Stimulated activated CD8-positive, alpha-beta memory T cell treated with anti-CD3 and anti-CD28 coated beads, Interleukin-4, amount 100 ng/mL, for 4 hours (primary cell): ENCODE measurements around the gene CDK2.

Experiments used
- DNase-seq, 2 donors: peaks; one replicate each; pipeline ENCODE4 v3.0.0-alpha.2; 2020; ENCODE audit warnings: low read depth in 2 of 2, low spot score in 1 of 2

CDK2 gene

DNA sequence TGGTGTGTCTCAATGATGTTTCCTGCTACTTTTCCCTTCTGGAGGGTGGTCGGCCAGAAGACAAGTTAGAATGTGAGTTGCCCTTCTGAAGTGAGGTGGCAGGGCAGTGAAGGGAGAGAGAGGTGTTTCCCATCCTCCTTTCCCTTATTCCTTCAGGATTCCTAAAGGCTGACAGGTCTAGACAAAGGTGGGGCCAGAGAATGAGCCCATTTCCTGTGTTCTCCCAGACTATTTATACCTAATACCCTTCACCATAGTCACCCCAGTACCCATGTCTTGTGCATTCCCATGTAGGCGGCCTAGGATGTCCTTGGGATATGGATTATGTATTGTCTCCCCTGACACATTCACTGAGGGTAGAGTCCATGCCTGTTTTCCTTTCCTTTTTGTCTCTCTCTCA, 28.6 kb upstream of the CDK2 start:
- no peak for DNase-seq

GRCh38 chr12:55938826-55939501, 27.7 kb upstream of the CDK2 start:
- DNase-seq, result no peak

GRCh38 chr12:55940065-55940732, 26.4 kb upstream of the CDK2 start:
- peak; percentile 67 to 70 for DNase-seq

DNA sequence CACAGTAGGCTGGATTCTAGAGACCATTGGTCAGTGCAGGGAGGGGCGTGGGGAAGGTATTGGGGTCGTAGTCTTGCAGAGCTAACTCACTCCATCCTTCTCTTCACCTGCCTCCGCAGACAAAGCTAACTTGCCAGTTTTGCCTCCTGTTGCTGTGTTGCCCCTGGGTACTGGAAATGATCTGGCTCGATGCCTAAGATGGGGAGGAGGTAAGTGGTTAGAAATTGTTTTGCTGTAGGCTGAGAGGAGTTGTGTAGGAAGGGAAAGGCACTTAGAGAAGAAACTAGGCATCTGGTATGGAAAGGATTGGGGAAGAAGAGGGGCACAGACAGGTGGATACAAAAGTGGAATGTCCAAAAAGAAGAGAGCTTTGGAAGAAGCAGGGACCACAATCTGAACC, 24.6 kb upstream of the CDK2 start:
- DNase-seq, result no peak

DNA sequence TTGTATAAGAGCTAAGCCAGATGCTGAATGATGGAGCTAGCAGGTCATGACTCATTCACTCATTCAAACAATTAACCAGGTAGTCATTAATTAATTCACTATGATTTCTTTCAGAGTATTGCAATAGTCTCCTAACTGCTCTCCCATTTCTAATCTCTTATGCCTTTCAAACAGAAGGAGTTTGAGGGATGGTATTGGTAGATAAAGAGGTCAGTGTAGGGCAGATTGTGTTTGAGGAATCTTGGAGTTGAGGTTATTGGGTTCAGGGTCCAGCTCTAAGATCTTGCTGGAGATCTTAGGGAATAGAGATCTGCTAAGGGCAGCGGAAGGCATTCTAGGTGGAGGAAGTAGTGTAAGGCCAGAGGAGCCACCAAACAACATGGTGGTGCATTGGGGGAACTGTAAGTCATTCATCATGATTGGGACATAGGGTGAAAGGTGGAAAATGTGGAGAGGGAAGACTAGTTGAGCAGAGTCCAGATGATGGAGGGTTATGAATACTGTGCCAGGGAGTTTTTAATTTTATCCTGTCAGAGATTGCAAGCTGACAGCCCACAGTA, 24.0 kb upstream of the CDK2 start:
- no peak for DNase-seq

- DNase-seq, result no peak
These were observed 20.1 kb upstream of the CDK2 start for GRCh38 chr12:55946553-55946952.

DNA sequence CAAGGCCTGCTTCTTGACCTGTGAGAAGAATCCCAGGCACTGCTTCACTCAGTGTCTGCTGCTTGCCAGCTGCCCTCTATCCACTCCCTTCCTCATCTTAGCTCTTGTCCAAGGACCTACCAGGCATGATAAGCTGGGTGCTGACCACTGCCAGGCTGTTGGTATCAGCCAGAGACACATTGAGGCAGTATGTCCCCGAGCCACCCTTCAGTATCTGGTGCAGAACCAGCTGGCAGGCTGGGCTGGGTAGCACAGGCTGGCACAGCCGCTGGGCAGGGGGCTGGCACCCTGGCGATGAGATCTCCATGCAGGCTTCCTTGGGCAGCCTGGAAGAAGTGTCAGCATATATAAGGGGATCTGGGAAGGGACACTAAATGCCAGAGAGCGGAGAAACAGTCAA, 11.3 kb upstream of the CDK2 start:
- DNase-seq, result no peak

DNA sequence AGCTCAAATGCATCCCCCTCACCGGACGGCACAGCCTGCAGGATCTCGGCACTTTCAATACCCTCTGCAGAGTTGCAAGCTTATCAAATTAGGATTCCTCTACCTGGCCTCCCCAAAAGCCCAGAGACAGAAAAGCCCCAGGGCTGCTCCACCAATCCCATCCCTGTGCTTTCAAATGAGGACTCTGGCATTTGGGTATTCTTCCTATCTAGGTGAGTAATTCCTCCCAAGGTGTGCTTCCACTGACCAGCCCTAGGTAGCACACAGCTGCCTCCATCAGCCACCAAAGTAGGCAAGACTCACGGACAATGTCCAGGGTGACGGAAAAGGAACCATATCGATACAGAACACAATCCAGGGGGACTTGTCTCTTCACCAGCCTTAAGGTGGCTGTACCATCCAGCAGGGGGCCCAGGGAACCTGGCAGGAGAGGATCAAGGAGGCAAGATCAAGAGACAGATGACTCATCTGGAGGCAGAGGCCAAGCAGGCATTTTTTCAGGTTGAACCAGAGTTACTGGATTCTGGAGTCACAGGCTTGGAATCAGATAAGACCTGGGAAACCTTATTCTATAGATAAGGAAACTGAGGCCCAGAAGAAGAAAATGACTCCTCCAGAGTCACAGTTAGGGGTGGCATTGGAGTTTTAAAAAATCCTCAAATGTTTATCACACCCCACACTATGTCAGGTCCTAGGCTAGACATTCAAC, 10.7 kb upstream of the CDK2 start:
- no peak for DNase-seq

DNA sequence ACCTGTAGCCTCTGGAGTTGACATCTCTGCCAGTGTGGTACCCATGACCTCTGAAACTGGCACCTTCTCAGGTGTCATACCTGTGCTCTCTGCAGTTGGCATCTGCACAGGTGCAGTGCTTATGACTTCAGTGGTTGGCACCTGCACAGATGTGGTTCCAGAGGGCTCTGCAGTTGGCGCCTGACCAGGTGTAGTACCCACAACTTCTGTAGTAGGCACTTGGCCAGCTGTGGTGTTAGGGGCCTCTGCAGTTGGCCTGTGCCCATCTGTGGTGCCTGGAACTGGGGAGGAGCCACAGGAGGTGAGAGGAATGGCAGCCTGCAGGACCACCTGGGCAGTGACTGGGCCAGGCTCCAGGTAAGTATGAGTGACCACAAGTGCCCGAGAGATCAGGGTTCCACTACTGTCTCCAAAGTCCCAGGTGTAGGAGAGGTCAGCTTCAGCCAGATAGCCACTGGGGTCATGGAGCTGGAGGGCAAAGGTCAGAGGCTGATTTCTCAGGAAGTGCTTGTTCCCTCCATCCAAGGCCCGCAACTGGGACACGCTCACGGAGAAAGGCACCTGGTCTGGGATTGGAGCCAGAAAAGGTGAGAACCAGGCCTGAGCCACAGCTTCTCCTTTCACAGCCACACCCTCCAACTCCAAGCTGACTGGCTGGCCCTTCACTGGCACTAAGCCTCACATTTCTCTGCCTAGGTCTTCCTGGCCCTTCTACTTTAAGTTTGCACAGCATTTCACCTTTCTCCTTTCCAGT, 9.3 kb upstream of the CDK2 start:
- DNase-seq, result no peak

- no peak for DNase-seq
These were observed 2.9 kb upstream of the CDK2 start for GRCh38 chr12:55963760-55964159.

GRCh38 chr12:55965240-55965639, 1.4 kb upstream of the CDK2 start:
- no peak for DNase-seq

DNA sequence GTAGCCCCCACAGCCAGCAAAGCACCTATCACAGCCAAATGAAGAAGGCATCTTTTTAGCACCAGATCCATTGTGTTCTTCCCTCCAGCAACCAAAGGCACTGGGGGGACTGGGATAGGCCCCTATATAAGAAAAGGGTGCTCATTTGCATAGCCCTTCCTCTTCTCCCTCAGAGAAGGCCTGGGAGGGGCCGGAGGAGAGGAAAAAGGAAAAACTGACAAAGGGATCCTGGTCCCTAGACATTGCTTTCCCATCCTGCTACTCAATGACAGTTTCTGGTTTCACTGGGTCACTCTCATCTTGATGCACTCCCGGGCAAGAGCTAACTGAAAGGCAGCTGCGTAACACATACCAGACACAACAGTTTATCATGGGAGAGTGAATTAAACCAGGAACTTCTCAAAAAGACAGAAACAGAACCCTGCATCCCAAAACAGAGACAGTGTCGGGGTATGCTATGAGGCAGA, 656 bp upstream of the CDK2 start, which contains the start of gene PMEL:
Gene PMEL, minus strand, starts transcription at position 102 of the 467 bp plus-strand sequence. Its CDS starts 31 bp downstream, at position 71.
- no peak for DNase-seq

DNA sequence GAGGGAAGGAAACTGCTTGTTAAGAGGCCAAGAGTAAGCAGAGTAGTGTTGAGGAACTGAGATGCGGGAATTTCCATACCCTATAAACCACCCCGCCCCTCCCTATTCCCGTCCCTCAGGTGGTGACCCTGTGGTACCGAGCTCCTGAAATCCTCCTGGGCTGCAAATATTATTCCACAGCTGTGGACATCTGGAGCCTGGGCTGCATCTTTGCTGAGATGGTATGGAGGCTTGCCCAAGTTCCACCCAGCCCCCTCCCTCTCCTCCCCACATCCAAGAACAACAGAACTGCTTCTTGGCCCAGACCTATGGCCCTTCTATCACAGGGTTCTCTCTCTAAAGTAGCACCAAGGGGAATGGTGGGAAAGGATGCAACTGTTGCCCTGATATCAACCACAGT, 2.7 kb downstream of the CDK2 start:
- DNase-seq, result no peak

GRCh38 chr12:55970775-55971174, 4.1 kb downstream of the CDK2 start:
- DNase-seq, result no peak

DNA sequence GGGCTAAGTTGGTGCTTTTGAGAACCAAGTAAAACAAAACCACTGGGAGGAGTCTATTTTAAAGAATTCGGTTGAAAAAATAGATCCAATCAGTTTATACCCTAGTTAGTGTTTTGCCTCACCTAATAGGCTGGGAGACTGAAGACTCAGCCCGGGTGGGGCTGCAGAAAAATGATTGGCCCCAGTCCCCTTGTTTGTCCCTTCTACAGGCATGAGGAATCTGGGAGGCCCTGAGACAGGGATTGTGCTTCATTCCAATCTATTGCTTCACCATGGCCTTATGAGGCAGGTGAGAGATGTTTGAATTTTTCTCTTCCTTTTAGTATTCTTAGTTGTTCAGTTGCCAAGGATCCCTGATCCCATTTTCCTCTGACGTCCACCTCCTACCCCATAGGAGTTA, 5.4 kb downstream of the CDK2 start:
- DNase-seq, result no peak

- DNase-seq, result no peak
These were observed 5.8 kb downstream of the CDK2 start for GRCh38 chr12:55972456-55972855.

DNA sequence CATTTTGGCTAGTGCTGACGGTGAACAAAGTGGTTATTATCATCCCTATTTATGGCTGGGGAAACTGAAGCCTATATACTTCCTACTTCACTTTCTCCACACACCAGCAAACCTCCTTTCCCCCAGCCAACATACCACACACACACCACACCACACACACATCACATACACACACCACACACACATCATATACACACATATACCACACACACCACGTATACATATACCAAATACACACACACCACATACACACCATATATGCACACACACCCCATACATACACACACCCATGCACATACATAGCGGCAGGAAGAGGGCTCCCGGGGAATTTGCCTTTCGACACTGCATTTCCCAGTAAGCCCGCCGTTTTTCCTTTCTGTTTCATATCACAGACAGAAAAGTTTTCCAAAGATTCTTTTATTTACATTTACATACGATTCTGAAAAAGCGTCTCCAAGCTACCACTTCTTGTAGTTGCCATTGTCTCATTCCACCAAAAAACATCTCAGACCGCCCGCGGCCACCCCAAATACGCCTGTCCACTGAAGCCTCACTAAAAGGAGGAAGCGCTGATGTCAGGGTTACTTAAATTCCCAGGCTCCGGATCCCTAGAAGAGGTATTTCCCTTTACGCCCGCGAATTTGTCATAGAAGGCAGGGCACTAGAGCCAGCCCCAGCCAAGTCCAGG, 6.4 kb downstream of the CDK2 start:
- DNase-seq, result no peak

DNA sequence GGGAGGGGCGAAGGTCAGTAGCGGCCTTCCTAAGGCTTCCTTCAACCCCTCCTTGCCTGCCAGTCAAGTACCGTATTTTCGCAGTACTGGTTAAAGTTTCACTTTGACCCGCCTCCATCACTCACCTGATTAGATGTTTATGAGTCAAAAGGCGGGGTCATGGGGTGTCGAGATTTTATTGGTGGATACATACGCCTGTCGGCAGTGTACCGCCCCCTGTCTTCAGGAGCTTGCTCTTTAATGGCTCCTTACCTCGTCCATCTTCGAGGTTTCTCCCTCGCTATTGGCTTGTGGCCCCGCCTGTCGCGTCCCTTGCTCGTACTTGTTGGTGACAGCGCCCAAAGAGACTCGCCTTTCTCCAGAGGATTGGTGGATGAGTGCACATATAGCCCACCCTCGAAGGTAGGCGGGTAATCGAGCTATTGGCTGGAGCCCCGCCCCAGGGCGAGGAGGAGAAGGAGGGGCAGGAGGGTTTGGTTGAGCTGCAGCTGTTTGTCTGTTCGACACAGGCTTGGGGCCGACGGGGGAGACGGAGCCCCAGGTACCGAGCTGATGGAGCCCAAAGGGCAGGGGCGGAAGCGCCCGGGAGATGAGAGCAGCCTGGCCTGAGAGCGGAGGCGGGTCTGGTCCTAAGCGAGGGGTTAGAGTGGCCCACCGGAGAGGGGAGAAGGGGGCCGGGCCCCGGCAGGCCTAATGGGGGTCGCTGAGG, 7.1 kb downstream of the CDK2 start, which contains the start of gene RAB5B:
Gene RAB5B, plus strand, starts transcription at position 480 of the 709 bp plus-strand sequence. CDS start 12,883 bp downstream, outside the sequence.
- peak; percentile 94 to 97 for DNase-seq

- no peak for DNase-seq
These were observed 7.7 kb downstream of the CDK2 start for GRCh38 chr12:55974308-55974730.

- DNase-seq, result no peak
These were observed 11.8 kb downstream of the CDK2 start for GRCh38 chr12:55978393-55978792.
